Measurements from ENCODE around the gene NELL1. TPM values are rescaled to one million over a fixed set of nuclear protein-coding genes. Genes with fewer than 3 reads are reported as not detected.

The NELL1 gene
- total and polyA plus RNA-seq, 4 donors = 0.05 to 0.31 (median 0.12) TPM; not detected in 1

GRCh38 chr11:21615955-21616371 lies 946.6 kb downstream of the NELL1 start:
- no peak for ATAC-seq (ENCODE audit: insufficient read depth, low FRiP score)
- no peak for TF ChIP-seq CTCF (IDR thresholded peaks at IDR 0.05; ENCODE audit: control extremely low read depth, extremely low read depth)
- no peaks in the 10 kb centered on the region for H3K36me3 ChIP-seq (ENCODE audit: control insufficient read depth in 4 of 4, insufficient read depth in 4 of 4, low read length in 4 of 4)
- WGBS, 2 donors = 61 to 82% methylated on average over 3 of the region's 3 CpGs
- H3K9ac ChIP-seq (ENCODE audit: insufficient read depth in 1 of 2, low read length in 2 of 2) = no peak overlapping the region
- H3K4me1 ChIP-seq (ENCODE audit: control insufficient read depth in 5 of 5, insufficient read depth in 5 of 5, low read length in 5 of 5) = no peaks in the 10 kb centered on the region
- no peak overlapping the region for H3K27ac ChIP-seq (ENCODE audit: low read depth in 1 of 2, low read length in 1 of 2)
- DNase-seq = no peak
- no peak overlapping the region for H3K4me3 ChIP-seq
- H3K9me3 ChIP-seq (ENCODE audit: control insufficient read depth in 4 of 4, insufficient read depth in 3 of 4, low read length in 3 of 4) = no peaks in the 10 kb centered on the region
- no peaks in the 10 kb centered on the region for H3K27me3 ChIP-seq (ENCODE audit: control insufficient read depth in 3 of 3, insufficient read depth in 3 of 3, low read length in 2 of 3)

GRCh38 chr11:21622566-21622965 lies 953.2 kb downstream of the NELL1 start:
- WGBS, 2 donors = 97% methylated on average over 1 of the region's 1 CpG
- H3K9ac ChIP-seq (ENCODE audit: insufficient read depth in 1 of 2, low read length in 2 of 2) = no peak overlapping the region
- no peak for TF ChIP-seq CTCF (IDR thresholded peaks at IDR 0.05; ENCODE audit: control extremely low read depth, extremely low read depth)
- ATAC-seq (ENCODE audit: insufficient read depth, low FRiP score) = no peak
- H3K4me1 ChIP-seq (ENCODE audit: control insufficient read depth in 5 of 5, insufficient read depth in 5 of 5, low read length in 5 of 5) = no peaks in the 10 kb centered on the region
- no peaks in the 10 kb centered on the region for H3K36me3 ChIP-seq (ENCODE audit: control insufficient read depth in 4 of 4, insufficient read depth in 4 of 4, low read length in 4 of 4)
- DNase-seq = no peak
- H3K27me3 ChIP-seq (ENCODE audit: control insufficient read depth in 3 of 3, insufficient read depth in 3 of 3, low read length in 2 of 3) = no peaks in the 10 kb centered on the region
- no peak overlapping the region for H3K4me3 ChIP-seq
- H3K9me3 ChIP-seq (ENCODE audit: control insufficient read depth in 4 of 4, insufficient read depth in 3 of 4, low read length in 3 of 4) = peaks cover 0 to 2% (median 0%) of the 10 kb centered on the region in 4 donors
- H3K27ac ChIP-seq (ENCODE audit: low read depth in 1 of 2, low read length in 1 of 2) = no peak overlapping the region

- peaks cover 0 to 3% (median 0%) of the 10 kb centered on the region in 4 donors for H3K9me3 ChIP-seq (ENCODE audit: control insufficient read depth in 4 of 4, insufficient read depth in 3 of 4, low read length in 3 of 4)
Observed at GRCh38 chr11:21622995-21623394, 953.6 kb downstream of the NELL1 start.

More at GRCh38 chr11:21622995-21623394, 953.6 kb downstream of the NELL1 start:
- H3K27ac ChIP-seq (ENCODE audit: low read depth in 1 of 2, low read length in 1 of 2) = no peak overlapping the region
- no peaks in the 10 kb centered on the region for H3K27me3 ChIP-seq (ENCODE audit: control insufficient read depth in 3 of 3, insufficient read depth in 3 of 3, low read length in 2 of 3)
- no peak overlapping the region for H3K9ac ChIP-seq (ENCODE audit: insufficient read depth in 1 of 2, low read length in 2 of 2)
- ATAC-seq (ENCODE audit: insufficient read depth, low FRiP score) (no peak), DNase-seq (peak in 2 of 3 donors; percentile 1 to 39)
- H3K4me1 ChIP-seq (ENCODE audit: control insufficient read depth in 5 of 5, insufficient read depth in 5 of 5, low read length in 5 of 5) = no peaks in the 10 kb centered on the region
- H3K36me3 ChIP-seq (ENCODE audit: control insufficient read depth in 4 of 4, insufficient read depth in 4 of 4, low read length in 4 of 4) = no peaks in the 10 kb centered on the region
- TF ChIP-seq CTCF (IDR thresholded peaks at IDR 0.05; ENCODE audit: control extremely low read depth, extremely low read depth) = no peak
- WGBS, 2 donors = 73 to 90% methylated on average over 3 of the region's 3 CpGs
- no peak overlapping the region for H3K4me3 ChIP-seq

Small RNA genes lying within 50 kb of the gene (small RNA-seq; reads per million reads assigned to genes)
- gene RNA5SP336 (ENCODE audit: low replicate concordance) (3.1 reads per million, percentile 93 among the genes with 10 or more reads in this experiment), gene RNA5SP337 (ENCODE audit: low replicate concordance) (not detected)

Other genes with a start within 250 kb of the NELL1 start
- gene SLC6A5, start 70.0 kb upstream of the NELL1 start, total RNA-seq = not detected
- gene SLC6A5, start 70.0 kb upstream of the NELL1 start, polyA plus RNA-seq = not detected